Common myeloid progenitor, CD34-positive (primary cell): ENCODE results near the gene NSMCE3.

Source experiments
- CTCF ChIA-PET: fragments of 350-600 bp; sonication (Branson Sonifier 250); formaldehyde crosslinking; loops from one replicate; lab custom pipeline; 2021; ENCODE audit warnings: antibody characterized with exemption; lab: Charles Lee
- POLR2A ChIA-PET: fragments of 350-600 bp; sonication (Branson Sonifier 250); formaldehyde crosslinking; loops from one replicate; lab custom pipeline; 2021; ENCODE audit warnings: antibody characterized with exemption; lab: Charles Lee
- DNase-seq, 3 donors: peaks; one replicate each; pipeline versions ENCODE4 v3.0.0 to v3.0.0-alpha.2; 2013
- H3K27ac ChIP-seq, 2 experiments: 1 replicate in 1 of 2; 2 replicates in 1 of 2; pipeline ENCODE4 v1.7.0; 2013; ENCODE audit warnings: inconsistent platforms in 2 of 2, low read length in 2 of 2, mild to moderate bottlenecking in 2 of 2, low read depth in 1 of 2, moderate library complexity in 1 of 2; ENCODE audit not compliant: severe bottlenecking in 2 of 2, insufficient read depth in 1 of 2, poor library complexity in 1 of 2
- H3K27me3 ChIP-seq, 5 experiments: replicated peaks in 2 of 5; 1 replicate in 3 of 5; 2 replicates in 2 of 5; pipeline versions ENCODE4 v1.6.1 to v1.7.0; 2013; ENCODE audit warnings: low read length in 4 of 5, mild to moderate bottlenecking in 2 of 5, moderate library complexity in 2 of 5, inconsistent platforms in 1 of 5; ENCODE audit not compliant: insufficient read depth in 5 of 5, control insufficient read depth in 4 of 5
- H3K36me3 ChIP-seq, 4 experiments: 1 replicate in 2 of 4; 2 replicates in 2 of 4; pipeline versions ENCODE4 v1.6.1 to v1.7.0; 2013; ENCODE audit warnings: low read length in 3 of 4, control low read depth in 1 of 4, mild to moderate bottlenecking in 1 of 4; ENCODE audit not compliant: control insufficient read depth in 4 of 4, insufficient read depth in 4 of 4
- H3K4me1 ChIP-seq, 4 experiments: 1 replicate in 3 of 4; 2 replicates in 1 of 4; pipeline versions ENCODE4 v1.6.1 to v1.7.1; 2013; ENCODE audit warnings: low read length in 3 of 4, mild to moderate bottlenecking in 3 of 4, control low read depth in 1 of 4, inconsistent platforms in 1 of 4, moderate library complexity in 1 of 4; ENCODE audit not compliant: control insufficient read depth in 4 of 4, insufficient read depth in 4 of 4; ENCODE audit errors: control extremely low read depth in 1 of 4
- H3K4me3 ChIP-seq, 7 experiments: 1 replicate in 4 of 7; 2 replicates in 3 of 7; pipeline versions ENCODE4 v1.5.1 to v1.7.0; 2013; ENCODE audit warnings: mild to moderate bottlenecking in 7 of 7, low read length in 6 of 7, moderate library complexity in 6 of 7, inconsistent platforms in 2 of 7, low read depth in 2 of 7, control low read depth in 1 of 7; ENCODE audit not compliant: insufficient read depth in 4 of 7, control insufficient read depth in 1 of 7; ENCODE audit errors: extremely low read depth in 1 of 7
- H3K9me3 ChIP-seq, 5 experiments: 1 replicate in 4 of 5; 2 replicates in 1 of 5; pipeline versions ENCODE4 v1.6.1 to v1.7.1; 2013; ENCODE audit warnings: low read length in 4 of 5, mild to moderate bottlenecking in 2 of 5, inconsistent platforms in 1 of 5, low read depth in 1 of 5, moderate library complexity in 1 of 5; ENCODE audit not compliant: control insufficient read depth in 4 of 5, insufficient read depth in 2 of 5; ENCODE audit errors: control extremely low read depth in 1 of 5
- WGBS: methylation state at CpG from one replicate; pipeline ENCODE4 v1.1.5; 2013; ENCODE audit not compliant: insufficient coverage; 5-methylcytosine and 5-hydroxymethylcytosine counted together

The NSMCE3 gene

GRCh38 chr15:29270976-29271375 lies 1.4 kb upstream of the NSMCE3 start:
- peaks cover 0 to 3% (median 0%) of the 10 kb centered on the region in 5 experiments for H3K27me3 ChIP-seq
- CTCF ChIA-PET, result interaction anchor here (2.1 kb wide), 1 partner anchor 10 kb away, joined by 4 read pairs; no protein-coding TSS in a partner anchor
- H3K9me3 ChIP-seq, result no peaks in the 10 kb centered on the region
- H3K4me1 ChIP-seq, result peaks cover 5 to 28% (median 14%) of the 10 kb centered on the region in 4 experiments
- H3K27ac ChIP-seq, result no peak overlapping the region
- DNase-seq, result no peak
- no peaks in the 10 kb centered on the region for H3K36me3 ChIP-seq
- H3K4me3 ChIP-seq, result peak overlapping the region in 1 of 7 experiments; percentile 89
- POLR2A ChIA-PET, result no interaction called here

- Histone ChIP-seq H3K4me1 (peaks cover 5 to 28% (median 14%) of the 10 kb centered on the region in 4 experiments), H3K27ac (peak overlapping the region; percentile 59 to 80), H3K36me3 (no peaks in the 10 kb centered on the region), H3K27me3 (peaks cover 0 to 3% (median 0%) of the 10 kb centered on the region in 5 experiments), H3K4me3 (peak overlapping the region in 6 of 7 experiments; percentile 79 to 98 (median 88)), H3K9me3 (no peaks in the 10 kb centered on the region)
- CTCF ChIA-PET, result interaction anchor here (2.1 kb wide), 1 partner anchor 11 kb away, joined by 4 read pairs; no protein-coding TSS in a partner anchor
- POLR2A ChIA-PET, result no interaction called here
- WGBS, result 0% methylated on average over 4 of the region's 8 CpGs
- peak; percentile 30 to 68 (median 50) for DNase-seq
These were observed 740 bp upstream of the NSMCE3 start for GRCh38 chr15:29270169-29270955.

DNA sequence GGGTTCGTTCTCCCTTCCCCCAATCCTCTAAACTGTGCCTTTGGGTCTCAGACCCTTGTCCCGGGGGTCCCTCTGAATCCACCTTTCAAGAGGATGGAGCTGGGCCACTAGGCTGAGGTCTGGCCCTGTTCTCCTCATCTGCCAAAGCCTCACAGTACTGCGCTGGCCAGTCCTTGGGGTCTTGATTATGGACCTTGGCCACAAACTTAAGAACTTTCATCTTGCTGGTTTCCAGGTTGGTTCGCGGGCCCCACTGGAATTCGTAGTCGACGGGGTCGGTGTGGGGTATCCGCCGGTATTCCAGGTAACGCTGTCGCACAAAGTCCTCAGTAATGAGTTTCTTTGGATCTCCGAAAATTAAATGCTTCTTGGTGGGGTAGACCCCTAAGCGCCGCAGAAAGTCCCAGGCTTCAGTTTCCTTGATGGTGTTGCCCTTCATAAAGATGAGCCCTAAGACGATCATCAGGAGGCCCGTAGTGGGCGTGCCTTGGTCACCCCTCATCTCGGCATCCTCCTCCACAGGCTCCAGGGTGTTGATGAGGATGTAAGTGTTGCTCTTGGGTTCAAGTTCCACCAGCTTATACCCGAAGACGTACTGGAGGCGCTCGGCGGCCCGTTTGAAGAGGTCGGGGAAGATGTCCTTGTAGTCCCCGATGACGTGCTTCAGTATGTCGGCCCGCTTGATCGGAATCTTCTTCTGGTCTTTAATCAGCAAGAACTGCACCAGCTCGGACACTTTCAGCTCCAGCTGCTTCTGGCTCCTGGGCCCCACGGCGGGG lies 727 bp downstream of the NSMCE3 start:
- Histone ChIP-seq H3K27ac (peak overlapping the region; percentile 59 to 88), H3K4me1 (peaks cover 5 to 28% (median 14%) of the 10 kb centered on the region in 4 experiments), H3K4me3 (peak overlapping the region; percentile 79 to 98 (median 86)), H3K9me3 (no peaks in the 10 kb centered on the region), H3K27me3 (no peaks in the 10 kb centered on the region), H3K36me3 (no peaks in the 10 kb centered on the region)
- CTCF ChIA-PET, result no interaction called here
- 6% methylated on average over 27 of the region's 35 CpGs for WGBS
- DNase-seq, result peak; percentile 25 to 72 (median 55)
- POLR2A ChIA-PET, result no interaction called here

DNA sequence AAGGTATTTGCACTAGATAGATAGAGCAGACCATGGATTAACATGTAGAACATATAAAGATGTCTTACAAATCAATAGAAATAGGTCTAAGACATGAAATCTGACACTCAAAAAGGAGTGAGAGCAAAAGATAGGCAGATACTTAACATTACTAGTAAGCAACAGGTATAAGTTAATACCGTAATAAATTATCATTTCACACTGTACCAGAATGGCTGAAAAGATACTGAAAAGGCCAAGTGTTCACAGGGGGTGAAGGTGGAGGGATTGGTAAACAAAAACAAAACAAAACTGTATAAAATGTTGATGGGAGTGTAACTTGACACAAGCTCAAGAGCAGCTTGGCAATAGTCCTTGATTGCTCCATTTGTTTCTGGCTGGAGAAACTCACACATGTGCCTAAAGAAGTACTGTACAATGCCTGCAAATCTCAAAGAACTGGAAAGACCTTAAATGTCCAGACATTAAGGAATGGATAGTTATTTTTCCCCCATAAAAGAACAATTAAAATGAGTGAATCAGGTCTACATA lies 3.5 kb downstream of the NSMCE3 start:
- H3K27ac ChIP-seq, result no peak overlapping the region
- WGBS, result no CpG with 5 or more reads among the region's 1 CpG
- H3K27me3 ChIP-seq, result no peaks in the 10 kb centered on the region
- H3K36me3 ChIP-seq, result no peaks in the 10 kb centered on the region
- CTCF ChIA-PET, result no interaction called here
- H3K4me1 ChIP-seq, result peaks cover 5 to 28% (median 14%) of the 10 kb centered on the region in 4 experiments
- POLR2A ChIA-PET, result no interaction called here
- no peaks in the 10 kb centered on the region for H3K9me3 ChIP-seq
- H3K4me3 ChIP-seq, result no peak overlapping the region
- no peak for DNase-seq

- H3K27me3 ChIP-seq, result peaks cover 0 to 2% (median 0%) of the 10 kb centered on the region in 5 experiments
- ChIA-PET POLR2A (no interaction called here), CTCF (no interaction called here)
- H3K27ac ChIP-seq, result no peak overlapping the region
- no peak overlapping the region for H3K4me3 ChIP-seq
- H3K4me1 ChIP-seq, result peaks cover 0 to 10% (median 3%) of the 10 kb centered on the region in 4 experiments
- DNase-seq, result no peak
- WGBS, result 86% methylated on average over 2 of the region's 3 CpGs
- H3K9me3 ChIP-seq, result no peaks in the 10 kb centered on the region
- H3K36me3 ChIP-seq, result no peaks in the 10 kb centered on the region
These were observed 6.3 kb downstream of the NSMCE3 start for GRCh38 chr15:29263289-29263688.

DNA sequence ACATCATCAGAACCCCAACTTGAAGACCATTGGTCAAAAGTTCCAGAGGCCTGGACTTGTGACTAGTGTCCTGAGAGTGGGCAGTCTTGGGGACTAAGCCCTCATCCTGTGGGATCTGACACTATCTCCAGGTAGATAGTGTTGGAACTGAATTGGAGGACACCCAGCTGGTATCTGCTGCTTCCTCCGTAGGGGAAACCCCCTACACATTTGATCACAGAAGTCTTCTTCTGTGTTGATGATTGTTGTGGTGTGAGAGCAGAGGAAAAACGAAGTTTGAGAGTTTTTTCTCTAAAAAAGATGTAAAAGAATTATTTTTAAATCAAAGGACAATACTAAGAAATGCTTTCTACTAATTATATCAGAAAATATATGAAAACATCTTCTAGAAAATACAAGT lies 6.9 kb downstream of the NSMCE3 start:
- Histone ChIP-seq H3K4me1 (peaks cover 0 to 4% (median 2%) of the 10 kb centered on the region in 4 experiments), H3K9me3 (no peaks in the 10 kb centered on the region), H3K4me3 (no peak overlapping the region), H3K27ac (no peak overlapping the region), H3K36me3 (no peaks in the 10 kb centered on the region), H3K27me3 (peaks cover 0 to 2% (median 0%) of the 10 kb centered on the region in 5 experiments)
- no CpG with 5 or more reads among the region's 2 CpGs for WGBS
- DNase-seq, result no peak
- ChIA-PET POLR2A (no interaction called here), CTCF (no interaction called here)
